GM23338 (cell line): ENCODE measurements around the gene CHRNA4. TPM values are rescaled to one million over a fixed set of nuclear protein-coding genes. Genes with fewer than 3 reads are reported as not detected.

ENCODE experiments used
- ATAC-seq: fragments of 200-7000 bp; cut with Tn5 transposase; 3 replicates; pipeline ENCODE4 v1.9.1; 2020
- DNase-seq: peaks from one replicate; pipeline ENCODE4 v3.0.0-alpha.2; 2015; ENCODE audit warnings: low spot score
- H2AFZ ChIP-seq: fragments of 200-600 bp; sonication (generic); 2 replicates; pipeline ENCODE4 v1.8.0; 2016; ENCODE audit warnings: antibody characterized with exemption, mild to moderate bottlenecking, moderate library complexity
- H3F3A ChIP-seq: fragments of 200-600 bp; sonication (generic); replicated peaks from 2 replicates; pipeline ENCODE4 v1.8.0; 2017; ENCODE audit warnings: antibody characterized with exemption, mixed run types, low read depth
- H3K27ac ChIP-seq: fragments of 200-600 bp; sonication (generic); 2 replicates; pipeline ENCODE4 v1.6.1; 2016; ENCODE audit warnings: low read depth
- H3K27me3 ChIP-seq: fragments of 200-600 bp; sonication (generic); 2 replicates; pipeline ENCODE4 v1.8.0; 2016; ENCODE audit warnings: mild to moderate bottlenecking, mixed run types, moderate library complexity; ENCODE audit not compliant: insufficient read depth
- H3K36me3 ChIP-seq: fragments of 200-600 bp; sonication (generic); 2 replicates; pipeline ENCODE4 v1.8.0; 2016; ENCODE audit warnings: mild to moderate bottlenecking; ENCODE audit not compliant: insufficient read depth
- H3K4me1 ChIP-seq: fragments of 200-600 bp; sonication (generic); 2 replicates; pipeline ENCODE4 v1.8.0; 2016; ENCODE audit warnings: mild to moderate bottlenecking, moderate library complexity; ENCODE audit not compliant: insufficient read depth
- H3K4me2 ChIP-seq: fragments of 200-600 bp; sonication (generic); 2 replicates; pipeline ENCODE4 v1.7.1; 2017; ENCODE audit warnings: mixed run types
- H3K4me3 ChIP-seq: fragments of 200-600 bp; sonication (generic); 2 replicates; pipeline ENCODE4 v1.6.1; 2016; ENCODE audit warnings: mixed run types
- H3K79me2 ChIP-seq: fragments of 200-600 bp; sonication (generic); replicated peaks from 2 replicates; pipeline ENCODE4 v1.8.0; 2017; ENCODE audit warnings: mild to moderate bottlenecking; ENCODE audit not compliant: insufficient read depth
- H3K9me2 ChIP-seq: fragments of 200-600 bp; sonication (generic); 2 replicates; pipeline ENCODE4 v1.8.0; 2017; ENCODE audit not compliant: insufficient read depth
- H4K20me1 ChIP-seq: fragments of 200-600 bp; sonication (generic); replicated peaks from 2 replicates; pipeline ENCODE4 v1.8.0; 2017; ENCODE audit warnings: mild to moderate bottlenecking; ENCODE audit not compliant: insufficient read depth
- H3K27ac Mint-ChIP-seq: 2 replicates; pipeline ENCODE4 v1.8.0; 2020; ENCODE audit warnings: inconsistent platforms, mild to moderate bottlenecking, moderate library complexity, mixed read lengths
- H3K27me3 Mint-ChIP-seq: 3 replicates; pipeline ENCODE4 v1.8.0; 2022; ENCODE audit warnings: low read depth, mild to moderate bottlenecking, moderate library complexity, mixed read lengths, inconsistent platforms; ENCODE audit not compliant: insufficient read depth, poor library complexity
- H3K36me3 Mint-ChIP-seq: 3 replicates; pipeline ENCODE4 v1.8.0; 2021; ENCODE audit warnings: low read depth, mild to moderate bottlenecking, inconsistent platforms, moderate library complexity, mixed read lengths
- H3K4me1 Mint-ChIP-seq: 3 replicates; pipeline ENCODE4 v1.8.0; 2020; ENCODE audit warnings: mild to moderate bottlenecking, inconsistent platforms, mixed read lengths
- H3K4me3 Mint-ChIP-seq: 3 replicates; pipeline ENCODE4 v1.8.0; 2021; ENCODE audit warnings: moderate library complexity, mild to moderate bottlenecking, inconsistent platforms, mixed read lengths
- H3K9me3 Mint-ChIP-seq: 3 replicates; pipeline ENCODE4 v1.8.0; 2020; ENCODE audit warnings: moderate library complexity, mild to moderate bottlenecking, inconsistent platforms, mixed read lengths
- CREB1 ChIP-seq: fragments of 250-450 bp; sonication (Bioruptor Pico); IDR thresholded peaks from 2 replicates; pipeline ENCODE4 v1.5.0; 2020; ENCODE audit warnings: low read depth, mild to moderate bottlenecking, moderate library complexity
- CTCF ChIP-seq, 2 experiments: fragments of 200-600 bp in 1 of 2; sonication (generic) in 1 of 2; conservative IDR thresholded peaks; 2 replicates each; pipeline versions ENCODE4 v1.5.1 to v1.6.1; 2016 to 2017; ENCODE audit warnings: antibody characterized with exemption in 2 of 2, low read depth in 2 of 2, mild to moderate bottlenecking in 2 of 2, moderate library complexity in 1 of 2
- ETS1 ChIP-seq: IDR thresholded peaks from 2 replicates; pipeline ENCODE4 v1.6.1; 2016; ENCODE audit warnings: antibody characterized with exemption
- EZH2phosphoT487 ChIP-seq: fragments of 200-600 bp; sonication (generic); IDR thresholded peaks from one replicate; pipeline ENCODE4 v1.8.1; 2018; ENCODE audit warnings: antibody characterized with exemption; ENCODE audit not compliant: unreplicated experiment
- JUNB ChIP-seq: IDR thresholded peaks from one replicate; pipeline ENCODE4 v1.6.1; 2016; ENCODE audit warnings: antibody characterized with exemption; ENCODE audit not compliant: unreplicated experiment
- ZNF331 ChIP-seq: fragments of 250-450 bp; sonication (Bioruptor Pico); IDR thresholded peaks from 2 replicates; pipeline ENCODE4 v1.5.0; 2020; ENCODE audit warnings: low read depth, mild to moderate bottlenecking, moderate library complexity
- polyA plus RNA-seq: library from polyadenylated mRNA; unstranded; fragments of >200 nt; fragmentation: Nextera tagmentation; extraction: Ambion mirVana; gene quantifications from 2 replicates; pipeline ENCODE4 v1.2.1, GENCODE V29; 2016
- total RNA-seq: library from RNA; depleted of rRNA; stranded (reverse); fragments of >200 nt; shearing (Covaris generic); gene quantifications from 2 replicates; pipeline ENCODE4 v1.2.3, GENCODE V29; 2014
- TF ChIP-seq, protein P1 (sequence below): IDR thresholded peaks from one replicate; pipeline ENCODE4 v1.6.1; 2018; ENCODE audit warnings: antibody characterized with exemption; ENCODE audit not compliant: unreplicated experiment

CHRNA4 gene
- total and polyA plus RNA-seq, 2 experiments from 2014 or later, result 2.7 to 3.9 TPM

DNA sequence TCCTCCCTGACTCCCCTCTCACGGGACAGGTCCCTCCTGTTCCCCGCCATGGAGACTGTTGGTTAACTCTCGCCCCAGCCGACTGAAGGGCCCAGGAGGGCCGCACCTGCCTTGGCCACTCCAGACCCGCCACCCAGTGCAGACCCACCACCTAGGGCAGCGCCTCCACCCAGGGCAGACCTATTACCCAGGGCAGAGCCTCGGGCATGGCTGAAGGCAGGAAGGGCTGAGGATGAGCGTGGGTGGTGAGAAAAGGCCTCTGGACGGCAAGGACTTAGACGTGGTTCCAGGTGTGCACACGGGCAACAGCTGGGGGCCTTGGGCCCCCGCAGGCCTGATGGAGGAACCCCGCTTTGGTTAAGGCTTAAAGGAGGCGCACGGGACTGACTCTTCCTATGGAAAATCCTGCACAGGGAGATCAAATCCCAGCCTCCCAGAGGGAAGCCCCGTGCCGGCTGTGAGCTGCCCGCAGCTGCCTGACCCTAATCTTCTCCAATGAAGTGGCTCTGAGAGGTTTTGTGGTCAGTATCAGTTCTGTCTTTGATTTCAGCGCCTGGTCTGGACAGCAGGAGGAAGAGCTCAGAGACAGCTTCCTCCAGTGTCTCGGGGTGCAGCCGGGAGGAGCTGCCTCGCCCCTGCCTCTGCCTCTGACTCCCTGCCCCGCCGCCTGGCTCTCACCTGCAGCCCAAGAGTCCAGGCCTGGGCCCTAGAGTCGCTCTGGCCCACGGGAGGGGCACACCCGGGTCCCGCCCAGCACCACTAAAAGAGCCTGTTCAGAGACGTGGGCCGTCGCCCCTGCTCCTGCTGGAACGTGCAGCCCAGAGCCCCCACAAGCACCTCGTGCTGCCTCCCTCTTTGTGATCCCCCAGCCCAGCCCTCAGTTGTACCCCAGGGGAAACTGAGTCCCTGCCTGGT, 12.1 kb upstream of the CHRNA4 start (continued):
- TF ChIP-seq, protein P1, sequence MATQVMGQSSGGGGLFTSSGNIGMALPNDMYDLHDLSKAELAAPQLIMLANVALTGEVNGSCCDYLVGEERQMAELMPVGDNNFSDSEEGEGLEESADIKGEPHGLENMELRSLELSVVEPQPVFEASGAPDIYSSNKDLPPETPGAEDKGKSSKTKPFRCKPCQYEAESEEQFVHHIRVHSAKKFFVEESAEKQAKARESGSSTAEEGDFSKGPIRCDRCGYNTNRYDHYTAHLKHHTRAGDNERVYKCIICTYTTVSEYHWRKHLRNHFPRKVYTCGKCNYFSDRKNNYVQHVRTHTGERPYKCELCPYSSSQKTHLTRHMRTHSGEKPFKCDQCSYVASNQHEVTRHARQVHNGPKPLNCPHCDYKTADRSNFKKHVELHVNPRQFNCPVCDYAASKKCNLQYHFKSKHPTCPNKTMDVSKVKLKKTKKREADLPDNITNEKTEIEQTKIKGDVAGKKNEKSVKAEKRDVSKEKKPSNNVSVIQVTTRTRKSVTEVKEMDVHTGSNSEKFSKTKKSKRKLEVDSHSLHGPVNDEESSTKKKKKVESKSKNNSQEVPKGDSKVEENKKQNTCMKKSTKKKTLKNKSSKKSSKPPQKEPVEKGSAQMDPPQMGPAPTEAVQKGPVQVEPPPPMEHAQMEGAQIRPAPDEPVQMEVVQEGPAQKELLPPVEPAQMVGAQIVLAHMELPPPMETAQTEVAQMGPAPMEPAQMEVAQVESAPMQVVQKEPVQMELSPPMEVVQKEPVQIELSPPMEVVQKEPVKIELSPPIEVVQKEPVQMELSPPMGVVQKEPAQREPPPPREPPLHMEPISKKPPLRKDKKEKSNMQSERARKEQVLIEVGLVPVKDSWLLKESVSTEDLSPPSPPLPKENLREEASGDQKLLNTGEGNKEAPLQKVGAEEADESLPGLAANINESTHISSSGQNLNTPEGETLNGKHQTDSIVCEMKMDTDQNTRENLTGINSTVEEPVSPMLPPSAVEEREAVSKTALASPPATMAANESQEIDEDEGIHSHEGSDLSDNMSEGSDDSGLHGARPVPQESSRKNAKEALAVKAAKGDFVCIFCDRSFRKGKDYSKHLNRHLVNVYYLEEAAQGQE, result no peak
- TF ChIP-seq CREB1 (CRISPR knock-in tag) (no peak), CTCF (conservative IDR thresholded peaks at IDR 0.05; ENCODE audit: low read depth in 2 of 2) (no peak)

DNA sequence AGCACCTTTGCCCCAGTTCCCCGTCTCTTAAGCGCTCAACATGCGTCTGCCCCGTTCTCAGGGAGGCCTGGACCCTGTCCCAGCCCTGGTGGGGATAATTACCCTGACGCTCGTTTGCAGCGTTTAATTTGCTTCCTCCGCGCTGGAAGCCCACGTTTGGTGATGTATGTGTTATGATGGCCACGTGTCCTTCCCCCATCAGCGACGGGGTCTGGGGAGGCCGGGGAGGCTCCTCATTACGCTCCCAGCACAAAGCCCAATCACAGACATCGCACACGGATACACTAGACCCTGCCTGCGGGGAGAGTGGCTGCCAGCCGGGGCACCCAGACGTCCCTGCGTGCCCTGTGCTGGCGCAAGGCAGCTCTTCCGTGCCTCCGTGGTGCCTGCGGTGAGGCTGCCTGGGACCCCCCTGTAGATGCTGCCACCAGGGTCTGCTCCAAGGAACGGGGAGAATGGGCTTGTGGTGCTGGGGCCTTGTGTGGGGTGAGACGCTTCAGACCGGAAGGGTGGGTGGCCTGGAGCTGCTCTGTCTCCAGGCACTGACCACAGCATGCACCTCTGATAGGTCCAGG, 10.2 kb upstream of the CHRNA4 start:
- Histone ChIP-seq H2AFZ (peak overlapping the region; percentile 80; the same call in 1 of the 2 replicates), H3K79me2 (no peaks in the 10 kb centered on the region), H3K27ac (no peak overlapping the region), H3K4me1 (no peaks in the 10 kb centered on the region), H3K27me3 (no peaks in the 10 kb centered on the region), H3K4me3 (no peak overlapping the region), H3K4me2 (no peak overlapping the region), H3K9me2 (no peaks in the 10 kb centered on the region), H3K36me3 (no peaks in the 10 kb centered on the region), H4K20me1 (no peaks in the 10 kb centered on the region), H3F3A (no peaks in the 10 kb centered on the region)
- no peak for DNase-seq
- peak; percentile 8; the same call in 2 of the 3 replicates for ATAC-seq
- no peaks in the 10 kb centered on the region for H3K36me3 Mint-ChIP-seq
- H3K4me3 Mint-ChIP-seq, result peak overlapping the region; percentile 16; the same call in 2 of the 3 replicates
- peaks cover 16% of the 10 kb centered on the region for H3K4me1 Mint-ChIP-seq
- H3K27me3 Mint-ChIP-seq, result peaks cover 9% of the 10 kb centered on the region
- TF ChIP-seq CREB1 (CRISPR knock-in tag) (no peak), EZH2phosphoT487 (no peak), CTCF (conservative IDR thresholded peaks at IDR 0.05; ENCODE audit: low read depth in 2 of 2) (no peak), JUNB (no peak), ZNF331 (CRISPR knock-in tag) (no peak), ETS1 (no peak)
- TF ChIP-seq, protein P1, result no peak
- H3K27ac Mint-ChIP-seq, result no peak overlapping the region; the same call in 1 of the 2 replicates
- no peaks in the 10 kb centered on the region for H3K9me3 Mint-ChIP-seq
